ENCODE data around the gene HSPA12A.

DNA sequence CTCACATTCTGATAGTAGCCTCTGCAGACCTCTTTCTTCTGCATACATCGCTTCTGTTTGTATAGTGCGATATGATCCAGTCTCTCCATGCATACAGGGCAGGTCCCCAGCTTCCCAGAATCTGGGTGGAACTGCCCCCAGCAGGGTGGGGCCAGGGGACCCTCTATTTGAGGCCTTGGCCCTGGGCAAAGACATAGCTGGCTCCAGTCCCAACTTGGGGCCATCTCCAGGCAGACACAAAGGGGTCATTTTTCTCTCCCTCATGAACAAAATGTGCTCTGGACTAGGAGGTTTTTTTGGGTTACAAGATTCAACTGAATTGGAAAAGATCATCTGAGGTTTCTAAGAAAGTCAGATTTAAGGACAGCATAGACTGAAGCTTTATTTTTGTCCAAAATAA is 21.1 kb upstream of the HSPA12A start:
- TF ChIP-seq, protein P1, sequence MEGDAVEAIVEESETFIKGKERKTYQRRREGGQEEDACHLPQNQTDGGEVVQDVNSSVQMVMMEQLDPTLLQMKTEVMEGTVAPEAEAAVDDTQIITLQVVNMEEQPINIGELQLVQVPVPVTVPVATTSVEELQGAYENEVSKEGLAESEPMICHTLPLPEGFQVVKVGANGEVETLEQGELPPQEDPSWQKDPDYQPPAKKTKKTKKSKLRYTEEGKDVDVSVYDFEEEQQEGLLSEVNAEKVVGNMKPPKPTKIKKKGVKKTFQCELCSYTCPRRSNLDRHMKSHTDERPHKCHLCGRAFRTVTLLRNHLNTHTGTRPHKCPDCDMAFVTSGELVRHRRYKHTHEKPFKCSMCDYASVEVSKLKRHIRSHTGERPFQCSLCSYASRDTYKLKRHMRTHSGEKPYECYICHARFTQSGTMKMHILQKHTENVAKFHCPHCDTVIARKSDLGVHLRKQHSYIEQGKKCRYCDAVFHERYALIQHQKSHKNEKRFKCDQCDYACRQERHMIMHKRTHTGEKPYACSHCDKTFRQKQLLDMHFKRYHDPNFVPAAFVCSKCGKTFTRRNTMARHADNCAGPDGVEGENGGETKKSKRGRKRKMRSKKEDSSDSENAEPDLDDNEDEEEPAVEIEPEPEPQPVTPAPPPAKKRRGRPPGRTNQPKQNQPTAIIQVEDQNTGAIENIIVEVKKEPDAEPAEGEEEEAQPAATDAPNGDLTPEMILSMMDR (conservative IDR thresholded peaks at IDR 0.05; ENCODE audit: low read depth, low read length), result no peak
- no peak for TF ChIP-seq EZH2 (IDR thresholded peaks at IDR 0.05; ENCODE audit: borderline replicate concordance, low read depth, low read length, poor library complexity, severe bottlenecking)

Measured in A673 (cell line).